Measurements from ENCODE around the gene VPS26C. TPM values are rescaled to one million over a fixed set of nuclear protein-coding genes. Genes with fewer than 3 reads are reported as not detected.

Gene VPS26C
- total and polyA plus RNA-seq, 9 of the 15 experiments (the other 6 are each of a cell fraction or from before 2014, with no cell fraction given): 32.8 to 48.7 (median 42.1) TPM

- TF ChIP-seq HOMEZ (CRISPR knock-in tag; IDR thresholded peaks at IDR 0.05) (no peak), NRF1 (conservative IDR thresholded peaks at IDR 0.05 in 1 of 2, IDR thresholded peaks at IDR 0.05 in 1 of 2) (peak; percentile 60 to 68; a peak in 3 of 4 replicates), MAFK (IDR thresholded peaks at IDR 0.05; ENCODE audit: low read length) (0 out of 2 replicates have a peak, but pooled peaks have one; percentile 25), LARP7 (IDR thresholded peaks at IDR 0.05) (no peak), PCBP2 (IDR thresholded peaks at IDR 0.05; ENCODE audit: low read depth, low read length, poor library complexity, severe bottlenecking) (no peak), GABPB1 (CRISPR knock-in tag; IDR thresholded peaks at IDR 0.05) (peak; percentile 56; the same call in 1 of the 2 replicates), HIVEP1 (CRISPR knock-in tag; IDR thresholded peaks at IDR 0.05) (no peak), NFATC3 (IDR thresholded peaks at IDR 0.05) (no peak), ZNF707 (CRISPR knock-in tag; conservative IDR thresholded peaks at IDR 0.05) (no peak), PREB (CRISPR knock-in tag; IDR thresholded peaks at IDR 0.05) (no peak), ELF4 (CRISPR knock-in tag; IDR thresholded peaks at IDR 0.05) (no peak), CBFA2T2 (conservative IDR thresholded peaks at IDR 0.05) (peak; percentile 94), ZNF408 (CRISPR knock-in tag; IDR thresholded peaks at IDR 0.05; ENCODE audit: low read depth) (no peak), MTA2 (IDR thresholded peaks at IDR 0.05; ENCODE audit: low read depth) (no peak), CREB1 (IDR thresholded peaks at IDR 0.05) (0 out of 2 replicates have a peak, but pooled peaks have one; percentile 25), CREB1 (CRISPR knock-in tag; IDR thresholded peaks at IDR 0.05) (no peak), ELK1 (CRISPR knock-in tag; IDR thresholded peaks at IDR 0.05) (no peak), ZNF583 (CRISPR knock-in tag; IDR thresholded peaks at IDR 0.05) (0 out of 2 replicates have a peak, but pooled peaks have one; percentile 29), CBFA2T3 (IDR thresholded peaks at IDR 0.05) (no peak), TCFL5 (CRISPR knock-in tag; conservative IDR thresholded peaks at IDR 0.05) (no peak), JUND (IDR thresholded peaks at IDR 0.05; ENCODE audit: borderline replicate concordance, low read depth, low read length) (peak; percentile 37; the same call in 1 of the 2 replicates), JUND (tag; IDR thresholded peaks at IDR 0.05; ENCODE audit: borderline replicate concordance, low read depth, low read length) (peak; percentile 49; the same call in 1 of the 3 replicates), DNMT1 (IDR thresholded peaks at IDR 0.05) (no peak)
- TF ChIP-seq, protein P1, sequence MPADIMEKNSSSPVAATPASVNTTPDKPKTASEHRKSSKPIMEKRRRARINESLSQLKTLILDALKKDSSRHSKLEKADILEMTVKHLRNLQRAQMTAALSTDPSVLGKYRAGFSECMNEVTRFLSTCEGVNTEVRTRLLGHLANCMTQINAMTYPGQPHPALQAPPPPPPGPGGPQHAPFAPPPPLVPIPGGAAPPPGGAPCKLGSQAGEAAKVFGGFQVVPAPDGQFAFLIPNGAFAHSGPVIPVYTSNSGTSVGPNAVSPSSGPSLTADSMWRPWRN (IDR thresholded peaks at IDR 0.05; ENCODE audit: low read depth): no peak
- TF ChIP-seq, protein P2, sequence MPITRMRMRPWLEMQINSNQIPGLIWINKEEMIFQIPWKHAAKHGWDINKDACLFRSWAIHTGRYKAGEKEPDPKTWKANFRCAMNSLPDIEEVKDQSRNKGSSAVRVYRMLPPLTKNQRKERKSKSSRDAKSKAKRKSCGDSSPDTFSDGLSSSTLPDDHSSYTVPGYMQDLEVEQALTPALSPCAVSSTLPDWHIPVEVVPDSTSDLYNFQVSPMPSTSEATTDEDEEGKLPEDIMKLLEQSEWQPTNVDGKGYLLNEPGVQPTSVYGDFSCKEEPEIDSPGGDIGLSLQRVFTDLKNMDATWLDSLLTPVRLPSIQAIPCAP (CRISPR knock-in tag; IDR thresholded peaks at IDR 0.05; ENCODE audit: borderline replicate concordance): no peak
Observed at GRCh38 chr21:37220981-37221664, 46.0 kb downstream of the VPS26C start (continued).

All from K562 (cell line).